KOPT-K1 (cell line): ENCODE measurements around the gene GOLGA1.

Experiments
- H3K27ac ChIP-seq: fragments of 200-600 bp; sonication (generic); 2 replicates; pipeline ENCODE4 v1.5.1; 2016; ENCODE audit warnings: antibody characterized with exemption, mild to moderate bottlenecking, low read depth, low read length; ENCODE audit not compliant: poor library complexity, severe bottlenecking
- H3K36me3 ChIP-seq: fragments of 200-600 bp; sonication (generic); 2 replicates; pipeline ENCODE4 v1.5.1; 2017; ENCODE audit warnings: antibody characterized with exemption, mild to moderate bottlenecking, low read length, moderate library complexity; ENCODE audit not compliant: insufficient read depth
- H3K9me3 ChIP-seq: fragments of 200-600 bp; sonication (generic); 2 replicates; pipeline ENCODE4 v1.5.1; 2017; ENCODE audit warnings: antibody characterized with exemption, low read length, mild to moderate bottlenecking; ENCODE audit not compliant: insufficient read depth, poor library complexity, severe bottlenecking

GOLGA1 gene

GRCh38 chr9:124860582-124861341, 80.1 kb downstream of the GOLGA1 start:
- Histone ChIP-seq H3K36me3 (peaks cover 54% of the 10 kb centered on the region), H3K9me3 (no peaks in the 10 kb centered on the region), H3K27ac (peak overlapping the region; percentile 90)

GRCh38 chr9:124859803-124860581, 80.9 kb downstream of the GOLGA1 start:
- H3K36me3 ChIP-seq = peaks cover 54% of the 10 kb centered on the region
- peak overlapping the region; percentile 90 for H3K27ac ChIP-seq
- H3K9me3 ChIP-seq = no peaks in the 10 kb centered on the region

- Histone ChIP-seq H3K9me3 (no peaks in the 10 kb centered on the region), H3K27ac (no peak overlapping the region), H3K36me3 (peaks cover 54% of the 10 kb centered on the region)
Measured at GRCh38 chr9:124858330-124859046, 82.4 kb downstream of the GOLGA1 start.

GRCh38 chr9:124857533-124858162, 83.2 kb downstream of the GOLGA1 start:
- peaks cover 54% of the 10 kb centered on the region for H3K36me3 ChIP-seq
- H3K27ac ChIP-seq = no peak overlapping the region
- H3K9me3 ChIP-seq = no peaks in the 10 kb centered on the region

- H3K27ac ChIP-seq = no peak overlapping the region
- H3K36me3 ChIP-seq = peaks cover 52% of the 10 kb centered on the region
- H3K9me3 ChIP-seq = no peaks in the 10 kb centered on the region
Measured at GRCh38 chr9:124855944-124856765, 84.7 kb downstream of the GOLGA1 start.

- H3K27ac ChIP-seq = no peak overlapping the region
- no peaks in the 10 kb centered on the region for H3K9me3 ChIP-seq
- peaks cover 46% of the 10 kb centered on the region for H3K36me3 ChIP-seq
Measured at GRCh38 chr9:124855566-124855943, 85.3 kb downstream of the GOLGA1 start.

GRCh38 chr9:124854822-124855221, 86.1 kb downstream of the GOLGA1 start:
- Histone ChIP-seq H3K9me3 (no peaks in the 10 kb centered on the region), H3K27ac (no peak overlapping the region), H3K36me3 (peaks cover 39% of the 10 kb centered on the region)

- no peak overlapping the region for H3K27ac ChIP-seq
- H3K36me3 ChIP-seq = peaks cover 32% of the 10 kb centered on the region
- H3K9me3 ChIP-seq = no peaks in the 10 kb centered on the region
Measured at GRCh38 chr9:124854161-124854560, 86.7 kb downstream of the GOLGA1 start.

GRCh38 chr9:124853605-124854143, 87.2 kb downstream of the GOLGA1 start:
- H3K27ac ChIP-seq = no peak overlapping the region
- H3K36me3 ChIP-seq = peaks cover 28% of the 10 kb centered on the region
- H3K9me3 ChIP-seq = no peaks in the 10 kb centered on the region

GRCh38 chr9:124852829-124853531, 87.9 kb downstream of the GOLGA1 start, which contains the start of gene WDR38:
WDR38 (plus strand) TSS chr9:124853460; CDS start chr9:124853532, 72 bp downstream.
- no peak within 1 kb of the TSS for H3K27ac ChIP-seq
- no peaks in the 10 kb centered on the region for H3K9me3 ChIP-seq
- peaks cover 21% of the 10 kb centered on the region for H3K36me3 ChIP-seq

- no peaks in the 10 kb centered on the region for H3K9me3 ChIP-seq
- H3K27ac ChIP-seq = no peak overlapping the region
- peaks cover 14% of the 10 kb centered on the region for H3K36me3 ChIP-seq
Measured at GRCh38 chr9:124852121-124852828, 88.6 kb downstream of the GOLGA1 start.

GRCh38 chr9:124849801-124850200, 91.1 kb downstream of the GOLGA1 start:
- Histone ChIP-seq H3K27ac (no peak overlapping the region), H3K36me3 (no peaks in the 10 kb centered on the region), H3K9me3 (no peaks in the 10 kb centered on the region)

GRCh38 chr9:124846969-124847368, 93.9 kb downstream of the GOLGA1 start:
- Histone ChIP-seq H3K36me3 (no peaks in the 10 kb centered on the region), H3K27ac (no peak overlapping the region), H3K9me3 (no peaks in the 10 kb centered on the region)
